Activated CD4-positive, CD25-positive, alpha-beta regulatory T cell (primary cell): Measurements from ENCODE around the gene NTRK2.

ENCODE experiments used
- DNase-seq, 4 experiments: peaks; one replicate each; lab custom pipeline; 2025; lab: John Stamatoyannopoulos, UW

The NTRK2 gene

GRCh38 chr9:84681516-84682285 lies 12.2 kb downstream of the NTRK2 start:
- no peak for DNase-seq

DNA sequence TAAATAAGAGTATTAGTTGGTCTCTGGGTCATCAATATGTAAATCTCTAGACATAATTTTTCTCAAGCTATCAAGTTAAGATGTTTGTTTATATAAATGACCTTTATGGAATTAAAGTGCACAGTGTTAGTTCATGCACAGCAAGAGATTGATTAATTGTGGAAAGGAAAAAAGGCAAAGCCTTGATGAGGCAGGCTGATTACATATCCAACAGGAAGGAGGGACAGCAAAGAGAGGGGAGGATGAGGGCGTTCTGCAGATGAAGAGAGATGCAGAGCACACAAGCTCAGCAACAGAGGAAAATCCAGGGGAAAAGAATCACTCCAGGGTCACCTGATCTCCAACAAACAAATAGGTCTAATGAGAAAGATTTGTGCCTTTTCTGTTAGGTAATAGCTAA lies 16.5 kb downstream of the NTRK2 start:
- DNase-seq: no peak

GRCh38 chr9:84688956-84689355 lies 19.4 kb downstream of the NTRK2 start:
- no peak for DNase-seq

DNA sequence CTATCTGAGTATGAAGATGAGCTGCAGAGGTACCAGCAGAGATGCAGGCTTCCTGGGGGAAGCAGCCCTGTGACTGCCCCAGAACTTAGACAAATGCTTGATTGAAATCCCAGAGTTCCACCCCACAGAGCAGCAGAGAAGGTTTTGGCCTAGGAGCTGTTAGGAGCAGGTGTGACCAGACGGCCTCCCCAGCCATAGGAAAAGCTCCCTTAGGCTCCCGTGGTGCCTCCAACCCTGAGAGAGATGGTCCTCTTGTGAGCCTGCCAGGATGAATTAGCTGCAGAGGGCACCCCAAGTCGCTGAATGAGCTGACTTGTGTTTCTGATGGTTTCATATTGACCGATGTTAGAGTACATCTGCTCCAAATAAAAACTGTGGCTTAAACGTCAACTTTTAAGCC lies 22.1 kb downstream of the NTRK2 start:
- DNase-seq: no peak

DNA sequence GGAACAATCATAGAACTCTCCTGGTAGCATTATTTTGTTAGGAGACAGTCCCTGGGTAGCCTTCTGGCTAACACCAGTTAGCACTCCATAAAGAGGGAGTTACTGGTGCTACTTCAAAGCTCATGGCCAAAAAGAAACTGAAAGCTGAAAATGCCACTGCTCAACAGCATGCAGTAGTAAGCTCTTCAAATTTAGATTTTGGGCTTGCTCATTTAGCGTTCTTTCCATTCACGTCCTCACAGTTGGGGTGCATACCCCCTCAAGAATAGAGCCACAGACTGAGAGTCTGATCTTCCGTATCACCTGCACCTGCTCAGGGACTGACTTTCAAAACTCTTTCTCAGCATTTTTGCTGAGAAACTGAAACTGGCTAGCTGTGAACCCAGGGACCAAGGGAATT lies 24.7 kb downstream of the NTRK2 start:
- DNase-seq: no peak

GRCh38 chr9:84697042-84697441 lies 27.5 kb downstream of the NTRK2 start:
- DNase-seq: no peak

DNA sequence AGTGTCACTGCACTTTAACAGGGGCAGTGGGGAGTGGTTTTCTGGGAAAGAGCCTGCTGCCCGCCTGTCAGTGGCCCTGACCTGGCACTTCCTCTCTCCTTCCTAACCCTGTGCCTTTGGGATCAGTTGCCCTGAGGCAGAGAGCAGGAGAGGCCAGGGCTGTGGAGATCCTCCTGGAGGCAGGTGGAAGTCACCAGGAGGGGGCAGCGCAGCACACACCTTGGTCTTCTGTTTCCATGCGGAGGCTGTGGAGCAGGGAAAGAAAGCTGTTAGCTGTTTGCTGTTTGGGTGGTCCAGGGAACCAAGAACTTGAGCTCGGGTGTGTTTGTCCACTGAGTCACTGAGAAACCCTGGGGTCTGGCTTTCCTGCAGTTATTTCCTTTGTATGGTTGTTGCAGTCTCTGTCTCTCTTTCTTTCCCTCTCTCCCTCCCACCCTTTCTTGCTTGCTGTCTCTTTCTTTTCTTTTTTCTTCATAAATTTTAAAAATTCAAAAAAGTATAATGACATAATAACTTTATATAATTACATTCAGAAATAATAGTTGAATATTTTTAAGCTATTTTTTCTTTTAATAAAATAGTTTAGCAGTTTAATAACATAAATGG lies 28.1 kb downstream of the NTRK2 start:
- DNase-seq: peak in 1 of 4 experiments; percentile 5

GRCh38 chr9:84698323-84698722 lies 28.8 kb downstream of the NTRK2 start:
- DNase-seq: no peak

GRCh38 chr9:84699984-84700383 lies 30.5 kb downstream of the NTRK2 start:
- DNase-seq: no peak

- DNase-seq: no peak
These were observed 32.3 kb downstream of the NTRK2 start for GRCh38 chr9:84701801-84702200.

GRCh38 chr9:84702471-84702870 lies 32.9 kb downstream of the NTRK2 start:
- DNase-seq: no peak

DNA sequence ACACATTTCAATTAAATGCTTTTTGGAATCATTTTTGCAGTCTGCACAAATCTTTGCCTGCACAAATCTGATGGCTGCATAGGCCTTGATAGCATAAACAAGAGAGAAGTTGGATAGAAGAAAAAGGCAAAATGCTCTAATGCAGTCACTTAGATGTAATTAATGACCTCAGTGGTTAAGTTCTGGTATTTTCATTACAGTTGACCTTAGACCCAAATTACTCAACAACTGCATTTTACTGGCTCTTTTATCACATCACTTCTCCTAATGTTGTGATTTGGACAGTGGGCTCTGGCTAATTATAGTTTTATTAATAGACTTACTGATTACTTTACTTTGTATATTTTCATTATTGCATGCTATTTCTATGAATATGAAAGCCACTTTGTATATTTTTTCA lies 34.3 kb downstream of the NTRK2 start:
- no peak for DNase-seq

GRCh38 chr9:84705128-84705527 lies 35.6 kb downstream of the NTRK2 start:
- no peak for DNase-seq

- DNase-seq: no peak
These were observed 38.9 kb downstream of the NTRK2 start for GRCh38 chr9:84708400-84708799.

DNA sequence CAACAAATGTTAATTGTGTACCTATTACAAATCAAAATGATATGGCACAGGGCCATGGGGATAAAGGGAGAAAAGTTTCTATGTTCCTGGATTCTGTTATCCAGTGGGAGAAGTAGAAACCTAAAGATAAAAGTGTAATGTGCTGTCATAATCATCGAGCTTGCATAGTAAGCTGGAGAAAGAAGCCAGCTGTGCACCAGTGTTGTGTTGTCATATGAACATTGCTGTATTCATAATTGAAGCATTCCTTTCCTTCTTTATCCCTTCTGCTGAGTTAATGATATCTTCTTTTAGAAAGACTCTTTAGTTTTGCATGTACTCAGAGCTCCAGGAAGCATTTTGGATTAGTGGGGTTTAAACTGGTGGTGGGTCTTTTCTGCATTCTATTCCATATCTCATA lies 39.5 kb downstream of the NTRK2 start:
- DNase-seq: no peak

DNA sequence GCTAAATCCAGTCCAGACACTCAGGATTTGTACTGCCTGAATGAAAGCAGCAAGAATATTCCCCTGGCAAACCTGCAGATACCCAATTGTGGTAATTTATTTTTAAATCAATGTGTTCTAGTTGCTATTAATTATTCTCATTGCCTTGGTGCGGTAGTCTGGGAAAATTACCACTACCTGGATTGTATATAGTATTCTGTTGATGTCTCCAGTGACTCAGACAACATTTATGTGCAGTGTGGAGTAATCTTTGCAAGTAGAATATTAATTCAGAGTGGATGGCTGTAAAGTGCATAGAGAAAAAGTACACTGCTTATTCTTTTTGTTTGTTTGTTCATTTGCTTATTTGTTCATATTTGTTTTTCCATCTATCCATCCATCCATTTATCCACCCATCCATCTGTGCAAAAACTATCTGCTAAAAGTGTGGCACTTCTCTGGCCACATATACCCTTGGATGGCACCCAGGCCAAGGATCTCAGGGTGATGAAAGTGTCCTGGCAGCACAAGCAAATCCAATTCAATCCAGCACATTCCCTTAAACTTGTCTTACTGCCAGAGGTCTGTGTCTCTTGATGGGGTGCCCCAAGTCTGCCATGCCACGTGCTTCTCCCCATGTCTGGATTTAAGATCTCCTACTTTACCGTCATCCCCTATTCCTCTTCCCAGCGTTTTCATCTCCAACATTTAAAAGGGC lies 41.3 kb downstream of the NTRK2 start:
- no peak for DNase-seq

DNA sequence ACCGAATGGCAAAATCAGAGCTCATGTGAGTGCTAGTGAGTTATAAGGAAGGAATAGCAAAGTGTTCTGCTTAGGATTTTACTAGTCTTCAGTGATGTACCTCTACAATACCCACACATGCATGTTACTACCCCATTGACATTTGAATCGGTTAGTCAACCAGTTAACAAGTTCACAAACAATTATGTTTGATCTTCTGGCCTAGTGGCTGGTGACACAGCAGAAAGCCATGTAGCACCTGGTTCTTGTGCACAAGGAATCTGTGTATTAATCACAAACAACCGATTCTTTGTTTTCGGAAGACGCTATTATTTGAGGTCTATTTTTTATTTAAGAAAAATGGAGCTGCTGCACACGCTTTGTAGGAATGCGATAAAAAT lies 41.9 kb downstream of the NTRK2 start:
- no peak for DNase-seq

DNA sequence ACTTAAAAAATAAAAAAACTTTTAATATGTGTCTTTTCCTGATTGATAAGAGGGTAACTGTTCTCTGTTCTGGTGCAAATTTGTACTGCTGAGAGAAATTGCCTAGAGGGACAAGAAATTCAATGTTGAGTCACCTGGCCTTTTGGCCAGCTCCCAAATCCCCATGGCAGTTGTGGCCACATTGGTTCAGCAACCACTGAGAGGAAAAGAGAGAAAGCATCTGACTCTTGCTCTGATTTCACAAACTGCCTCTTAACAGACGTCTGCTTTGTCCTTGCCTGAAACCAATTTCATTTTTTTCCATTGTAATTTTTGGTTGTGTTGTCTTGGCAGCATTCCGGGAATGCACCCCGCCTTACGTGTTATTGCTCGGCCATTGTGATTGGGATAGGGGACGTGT lies 42.4 kb downstream of the NTRK2 start:
- no peak for DNase-seq

DNA sequence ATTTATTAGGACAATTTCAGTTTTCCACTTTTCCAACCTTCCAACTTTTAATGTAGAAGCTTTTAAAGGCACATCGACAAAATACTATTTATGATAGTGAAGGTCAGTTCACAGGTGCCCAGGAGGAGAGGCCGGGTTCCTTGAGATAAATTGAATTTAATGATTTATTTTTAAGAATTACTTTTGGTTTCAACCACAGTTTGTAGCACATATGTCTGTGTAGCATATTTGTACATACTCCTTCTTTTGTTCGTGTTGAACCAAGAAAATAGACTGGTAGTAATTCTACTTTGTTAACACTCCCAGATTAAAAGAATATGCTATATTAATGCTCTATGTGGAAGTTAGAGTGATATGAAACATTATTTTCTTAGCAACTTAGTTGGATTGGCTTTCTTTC lies 46.7 kb downstream of the NTRK2 start:
- DNase-seq: no peak

DNA sequence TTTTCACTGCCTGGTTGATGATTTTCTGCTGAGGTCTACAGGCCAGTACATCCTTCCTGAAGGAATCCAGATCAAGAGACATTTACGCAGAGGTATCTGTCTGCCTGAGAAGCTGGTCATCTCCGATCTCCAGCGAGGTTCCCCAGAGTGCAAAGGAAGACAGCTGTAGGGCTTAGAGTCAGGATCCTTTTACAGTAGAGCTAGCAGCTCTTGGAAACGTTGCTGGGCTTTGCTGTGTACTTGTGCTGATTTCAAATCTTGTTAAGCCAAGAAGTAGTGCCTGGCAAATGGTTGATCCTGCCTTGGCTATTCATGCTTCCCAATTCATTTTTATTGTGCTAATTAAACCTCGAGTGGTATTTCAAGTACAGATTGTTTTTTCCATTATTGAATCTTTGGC lies 48.9 kb downstream of the NTRK2 start:
- DNase-seq: no peak

GRCh38 chr9:84722388-84722989 lies 53.0 kb downstream of the NTRK2 start:
- DNase-seq: no peak

- no peak for DNase-seq
These were observed 53.9 kb downstream of the NTRK2 start for GRCh38 chr9:84723426-84723825.

GRCh38 chr9:84731696-84732095 lies 62.2 kb downstream of the NTRK2 start:
- DNase-seq: no peak
